B cell (primary cell): ENCODE measurements around the gene NPC1.

Experiments
- CTCF ChIP-seq: fragments of 200-600 bp; IDR thresholded peaks from one replicate; pipeline ENCODE4 v1.8.0; 2022; ENCODE audit warnings: antibody characterized with exemption, mild to moderate bottlenecking
- EZH2 ChIP-seq: IDR thresholded peaks from 2 replicates; pipeline ENCODE4 v1.6.1; 2012; ENCODE audit warnings: borderline replicate concordance, low read depth, mild to moderate bottlenecking, moderate library complexity, low read length; ENCODE audit not compliant: insufficient read depth, poor library complexity, severe bottlenecking

- TF ChIP-seq CTCF (no peak), EZH2 (no peak)
Measured at GRCh38 chr18:23524213-23524707, 62.0 kb downstream of the NPC1 start.
